AG04450 (cell line): ENCODE data around the gene TALDO1. TPM values are rescaled to one million over a fixed set of nuclear protein-coding genes. Genes with fewer than 3 reads are reported as not detected.

Experiments used
- CTCF ChIA-PET: fragments of 300-600, 350-600 bp; formaldehyde crosslinking; extraction: SDS; loops from one replicate; lab custom pipeline; 2022; ENCODE audit warnings: antibody characterized with exemption, inconsistent platforms; lab: Charles Lee
- POLR2A ChIA-PET: fragments of 350-600 bp; formaldehyde crosslinking; extraction: SDS; loops from one replicate; lab custom pipeline; 2021; ENCODE audit warnings: antibody characterized with exemption, inconsistent platforms; lab: Yijun Ruan, JAX
- DNase-seq: peaks from one replicate; pipeline ENCODE4 v3.0.0-alpha.2; 2011; ENCODE audit warnings: low read depth, low spot score
- H3K27ac ChIP-seq: one replicate; pipeline ENCODE4 v1.5.1; 2012; ENCODE audit warnings: low read depth, low read length, control low read depth
- H3K27me3 ChIP-seq: one replicate; pipeline ENCODE4 v1.6.0; 2012; ENCODE audit warnings: low read length; ENCODE audit not compliant: control insufficient read depth, insufficient read depth
- H3K4me3 ChIP-seq: 2 replicates; pipeline ENCODE4 v1.5.1; 2011; ENCODE audit warnings: mild to moderate bottlenecking, low read depth, low read length, control low read depth
- H3K9me3 ChIP-seq: 2 replicates; pipeline ENCODE4 v1.5.1; 2012; ENCODE audit warnings: low read length; ENCODE audit not compliant: control insufficient read depth, insufficient read depth
- polyA plus RNA-seq: library from polyadenylated mRNA; depleted of rRNA; stranded (reverse); fragments of >200 nt; gene quantifications from 2 replicates; pipeline ENCODE4 v1.2.3, GENCODE V29; 2011
- TF ChIP-seq, protein P1 (sequence below): IDR thresholded peaks from 2 replicates; pipeline ENCODE4 v1.5.1; 2011; ENCODE audit warnings: low read depth, low read length, control low read depth, inconsistent platforms

Gene TALDO1
- polyA plus RNA-seq, 1 experiment: 242 TPM

- TF ChIP-seq, protein P1, sequence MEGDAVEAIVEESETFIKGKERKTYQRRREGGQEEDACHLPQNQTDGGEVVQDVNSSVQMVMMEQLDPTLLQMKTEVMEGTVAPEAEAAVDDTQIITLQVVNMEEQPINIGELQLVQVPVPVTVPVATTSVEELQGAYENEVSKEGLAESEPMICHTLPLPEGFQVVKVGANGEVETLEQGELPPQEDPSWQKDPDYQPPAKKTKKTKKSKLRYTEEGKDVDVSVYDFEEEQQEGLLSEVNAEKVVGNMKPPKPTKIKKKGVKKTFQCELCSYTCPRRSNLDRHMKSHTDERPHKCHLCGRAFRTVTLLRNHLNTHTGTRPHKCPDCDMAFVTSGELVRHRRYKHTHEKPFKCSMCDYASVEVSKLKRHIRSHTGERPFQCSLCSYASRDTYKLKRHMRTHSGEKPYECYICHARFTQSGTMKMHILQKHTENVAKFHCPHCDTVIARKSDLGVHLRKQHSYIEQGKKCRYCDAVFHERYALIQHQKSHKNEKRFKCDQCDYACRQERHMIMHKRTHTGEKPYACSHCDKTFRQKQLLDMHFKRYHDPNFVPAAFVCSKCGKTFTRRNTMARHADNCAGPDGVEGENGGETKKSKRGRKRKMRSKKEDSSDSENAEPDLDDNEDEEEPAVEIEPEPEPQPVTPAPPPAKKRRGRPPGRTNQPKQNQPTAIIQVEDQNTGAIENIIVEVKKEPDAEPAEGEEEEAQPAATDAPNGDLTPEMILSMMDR: no peak
- Histone ChIP-seq H3K27ac (no peak overlapping the region), H3K9me3 (no peaks in the 10 kb centered on the region; the same call in 1 of the 2 replicates), H3K27me3 (peaks cover 30% of the 10 kb centered on the region), H3K4me3 (no peak overlapping the region)
- CTCF ChIA-PET: interaction anchor here (0.5 to 2.1 kb wide), 5 partner anchors 26 to 169 kb away, joined by 4 to 23 read pairs (median 7); partner anchors contain the start of gene TMEM80
- POLR2A ChIA-PET: interaction anchor here (0.6 to 0.8 kb wide), 3 partner anchors 18 to 62 kb away, joined by 3 to 4 read pairs (median 4); no protein-coding TSS in a partner anchor
- no peak for DNase-seq
These were observed 23.1 kb upstream of the TALDO1 start for GRCh38 chr11:724049-724777.

GRCh38 chr11:724778-725386 lies 22.4 kb upstream of the TALDO1 start:
- Histone ChIP-seq H3K27me3 (peaks cover 30% of the 10 kb centered on the region), H3K9me3 (no peaks in the 10 kb centered on the region; the same call in 1 of the 2 replicates), H3K27ac (no peak overlapping the region), H3K4me3 (no peak overlapping the region)
- ChIA-PET POLR2A (interaction anchor here (0.6 to 0.8 kb wide), 3 partner anchors 19 to 63 kb away, joined by 3 to 4 read pairs (median 3); no protein-coding TSS in a partner anchor), CTCF (interaction anchor here (1.4 kb wide), 1 partner anchor 170 kb away, joined by 7 read pairs; no protein-coding TSS in a partner anchor)
- DNase-seq: no peak
- TF ChIP-seq, protein P1: no peak

DNA sequence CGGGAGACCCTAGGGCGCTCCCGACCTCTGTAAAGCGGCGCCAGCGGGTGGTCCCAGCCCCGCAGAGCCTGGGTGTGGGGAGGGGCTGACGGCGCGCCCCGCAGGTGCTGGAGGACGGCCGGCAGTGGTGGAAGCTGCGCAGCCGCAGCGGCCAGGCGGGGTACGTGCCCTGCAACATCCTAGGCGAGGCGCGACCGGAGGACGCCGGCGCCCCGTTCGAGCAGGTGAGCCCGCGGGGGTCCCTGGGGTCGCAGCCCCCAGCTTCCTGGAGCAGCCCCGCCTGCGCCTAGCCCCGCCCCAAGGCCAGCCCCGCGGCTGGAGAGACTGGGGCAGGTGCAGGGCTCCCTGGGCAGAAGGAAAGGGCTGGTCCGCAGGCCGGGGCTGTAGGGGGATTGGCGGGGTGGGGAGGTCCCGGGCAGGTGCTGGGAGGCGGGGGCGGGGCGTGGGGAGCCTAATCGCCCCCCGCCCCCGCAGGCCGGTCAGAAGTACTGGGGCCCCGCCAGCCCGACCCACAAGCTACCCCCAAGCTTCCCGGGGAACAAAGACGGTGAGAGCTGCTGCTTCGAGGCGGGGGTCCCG lies 21.6 kb upstream of the TALDO1 start:
- ChIA-PET POLR2A (interaction anchor here (0.5 to 1.6 kb wide), 3 partner anchors 20 to 58 kb away, joined by 3 to 7 read pairs (median 4); partner anchors contain the start of gene TMEM80), CTCF (interaction anchor here (0.6 to 1.4 kb wide), 4 partner anchors 30 to 207 kb away, joined by 3 to 7 read pairs (median 4); partner anchors contain the start of gene TMEM80)
- no peak for DNase-seq
- Histone ChIP-seq H3K4me3 (no peak overlapping the region), H3K9me3 (no peaks in the 10 kb centered on the region; the same call in 1 of the 2 replicates), H3K27me3 (peaks cover 30% of the 10 kb centered on the region), H3K27ac (no peak overlapping the region)
- TF ChIP-seq, protein P1: no peak

DNA sequence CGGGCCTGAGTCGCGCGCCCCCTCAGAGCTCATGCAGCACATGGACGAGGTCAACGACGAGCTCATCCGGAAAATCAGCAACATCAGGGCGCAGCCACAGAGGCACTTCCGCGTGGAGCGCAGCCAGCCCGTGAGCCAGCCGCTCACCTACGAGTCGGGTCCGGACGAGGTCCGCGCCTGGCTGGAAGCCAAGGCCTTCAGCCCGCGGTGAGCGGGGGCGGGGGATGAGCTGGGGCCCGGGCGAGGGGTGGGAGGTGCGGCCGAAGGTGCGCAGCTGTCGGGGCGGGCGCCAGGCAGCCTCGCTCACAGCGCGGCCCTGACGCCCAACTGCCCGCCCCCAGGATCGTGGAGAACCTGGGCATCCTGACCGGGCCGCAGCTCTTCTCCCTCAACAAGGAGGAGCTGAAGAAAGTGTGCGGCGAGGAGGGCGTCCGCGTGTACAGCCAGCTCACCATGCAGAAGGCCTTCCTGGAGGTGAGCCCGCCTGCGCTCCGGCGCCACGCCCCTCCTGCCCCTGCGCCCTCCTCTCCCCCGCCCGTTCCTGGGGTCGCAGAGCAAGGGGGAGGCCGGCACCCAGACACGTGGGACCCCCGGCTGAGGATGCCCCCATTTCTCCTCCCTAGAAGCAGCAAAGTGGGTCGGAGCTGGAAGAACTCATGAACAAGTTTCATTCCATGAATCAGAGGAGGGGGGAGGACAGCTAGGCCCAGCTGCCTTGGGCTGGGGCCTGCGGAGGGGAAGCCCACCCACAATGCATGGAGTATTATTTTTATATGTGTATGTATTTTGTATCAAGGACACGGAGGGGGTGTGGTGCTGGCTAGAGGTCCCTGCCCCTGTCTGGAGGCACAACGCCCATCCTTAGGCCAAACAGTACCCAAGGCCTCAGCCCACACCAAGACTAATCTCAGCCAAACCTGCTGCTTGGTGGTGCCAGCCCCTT lies 20.7 kb upstream of the TALDO1 start:
- H3K4me3 ChIP-seq: no peak overlapping the region
- H3K9me3 ChIP-seq: no peaks in the 10 kb centered on the region; the same call in 1 of the 2 replicates
- no peak overlapping the region for H3K27ac ChIP-seq
- POLR2A ChIA-PET: interaction anchor here (0.5 to 1.6 kb wide), 2 partner anchors 31 to 57 kb away, joined by 4 to 7 read pairs; partner anchors contain the start of gene TMEM80
- H3K27me3 ChIP-seq: peaks cover 24% of the 10 kb centered on the region
- CTCF ChIA-PET: interaction anchor here (0.6 to 1.9 kb wide), 8 partner anchors 10 to 208 kb away, joined by 3 to 7 read pairs (median 4); partner anchors contain the start of gene TMEM80
- DNase-seq: no peak
- TF ChIP-seq, protein P1: no peak
